Astrocyte (in vitro differentiated cells and primary cell): ENCODE measurements around the gene RB1. TPM values are rescaled to one million over a fixed set of nuclear protein-coding genes. Genes with fewer than 3 reads are reported as not detected.

Experiments
- DNase-seq: peaks from one replicate; pipeline ENCODE4 v3.0.0-alpha.2; 2010; ENCODE audit warnings: low read depth
- FAIRE-seq: peaks from 2 replicates; lab custom pipeline; 2011; peaks lifted over from hg19 to GRCh38; lab: Jason Lieb, UNC
- H2AFZ ChIP-seq: 2 replicates; pipeline ENCODE4 v1.6.0; 2012; ENCODE audit warnings: low read depth, low read length, inconsistent platforms
- H3K27ac ChIP-seq: 2 replicates; pipeline ENCODE4 v1.5.1; 2011; ENCODE audit warnings: low read depth, low read length, inconsistent platforms
- H3K27me3 ChIP-seq: 2 replicates; pipeline ENCODE4 v1.6.0; 2011; ENCODE audit warnings: low read length, inconsistent platforms; ENCODE audit not compliant: insufficient read depth
- H3K36me3 ChIP-seq: 2 replicates; pipeline ENCODE4 v1.5.1; 2011; ENCODE audit warnings: low read length, inconsistent platforms; ENCODE audit not compliant: insufficient read depth
- H3K4me1 ChIP-seq: 2 replicates; pipeline ENCODE4 v1.5.1; 2011; ENCODE audit warnings: low read length, inconsistent platforms; ENCODE audit not compliant: insufficient read depth
- H3K4me2 ChIP-seq: 2 replicates; pipeline ENCODE4 v1.6.0; 2012; ENCODE audit warnings: low read length, inconsistent platforms
- H3K4me3 ChIP-seq: 2 replicates; pipeline ENCODE4 v1.5.1; 2011; ENCODE audit warnings: low read depth, mild to moderate bottlenecking, low read length, inconsistent platforms; ENCODE audit not compliant: insufficient read depth
- H3K79me2 ChIP-seq: 2 replicates; pipeline ENCODE4 v1.6.0; 2012; ENCODE audit warnings: mild to moderate bottlenecking, low read length, inconsistent platforms; ENCODE audit not compliant: insufficient read depth
- H3K9ac ChIP-seq: 2 replicates; pipeline ENCODE4 v1.6.0; 2012; ENCODE audit warnings: mild to moderate bottlenecking, low read length, inconsistent platforms
- H3K9me3 ChIP-seq: 2 replicates; pipeline ENCODE4 v1.5.1; 2012; ENCODE audit warnings: low read depth, mild to moderate bottlenecking, low read length, inconsistent platforms; ENCODE audit not compliant: insufficient read depth
- H4K20me1 ChIP-seq: 2 replicates; pipeline ENCODE4 v1.6.0; 2012; ENCODE audit warnings: low read length, inconsistent platforms; ENCODE audit not compliant: insufficient read depth
- H3K27ac Mint-ChIP-seq: one replicate; pipeline ENCODE4 v1.8.0; 2021; ENCODE audit warnings: mild to moderate bottlenecking, mixed read lengths; ENCODE audit not compliant: unreplicated experiment
- H3K27me3 Mint-ChIP-seq: one replicate; pipeline ENCODE4 v1.8.0; 2021; ENCODE audit warnings: low read depth, mixed read lengths; ENCODE audit not compliant: unreplicated experiment
- H3K36me3 Mint-ChIP-seq: one replicate; pipeline ENCODE4 v1.8.0; 2021; ENCODE audit warnings: low read depth, mixed read lengths; ENCODE audit not compliant: unreplicated experiment
- H3K4me1 Mint-ChIP-seq: one replicate; pipeline ENCODE4 v1.8.0; 2021; ENCODE audit warnings: low read depth, mixed read lengths; ENCODE audit not compliant: unreplicated experiment
- H3K4me3 Mint-ChIP-seq: one replicate; pipeline ENCODE4 v1.8.0; 2021; ENCODE audit warnings: mild to moderate bottlenecking, moderate library complexity, mixed read lengths; ENCODE audit not compliant: unreplicated experiment
- H3K9me3 Mint-ChIP-seq: one replicate; pipeline ENCODE4 v1.8.0; 2021; ENCODE audit warnings: mild to moderate bottlenecking, mixed read lengths; ENCODE audit not compliant: unreplicated experiment
- EZH2 ChIP-seq: IDR thresholded peaks from 2 replicates; pipeline ENCODE4 v1.6.1; 2012; ENCODE audit warnings: mild to moderate bottlenecking, low read length, inconsistent platforms; ENCODE audit not compliant: insufficient read depth
- total RNA-seq: library from RNA; stranded (reverse); gene quantifications from 2 replicates; pipeline ENCODE4 v1.2.1, GENCODE V29; 2021
- TF ChIP-seq, protein P1 (sequence below): IDR thresholded peaks from 2 replicates; pipeline ENCODE4 v1.5.1; 2011; ENCODE audit warnings: low read depth, mild to moderate bottlenecking, inconsistent platforms, low read length, moderate library complexity; ENCODE audit not compliant: insufficient read depth

RB1 gene
- total RNA-seq, 1 donor from 2014 or later, result 32.7 TPM

GRCh38 chr13:48437371-48437770 lies 133.8 kb downstream of the RB1 start:
- Mint-ChIP-seq H3K27ac (no peak overlapping the region), H3K27me3 (no peaks in the 10 kb centered on the region), H3K36me3 (no peaks in the 10 kb centered on the region), H3K9me3 (no peaks in the 10 kb centered on the region), H3K4me3 (no peak overlapping the region), H3K4me1 (peaks cover 1% of the 10 kb centered on the region)
- Histone ChIP-seq H3K79me2 (no peaks in the 10 kb centered on the region), H3K4me1 (peaks cover under 1% of the 10 kb centered on the region), H3K4me2 (no peak overlapping the region), H2AFZ (no peak overlapping the region), H3K9me3 (no peaks in the 10 kb centered on the region), H3K4me3 (no peak overlapping the region), H3K27me3 (no peaks in the 10 kb centered on the region), H3K36me3 (no peaks in the 10 kb centered on the region), H4K20me1 (no peaks in the 10 kb centered on the region), H3K9ac (no peak overlapping the region), H3K27ac (no peak overlapping the region)
- TF ChIP-seq, protein P1, sequence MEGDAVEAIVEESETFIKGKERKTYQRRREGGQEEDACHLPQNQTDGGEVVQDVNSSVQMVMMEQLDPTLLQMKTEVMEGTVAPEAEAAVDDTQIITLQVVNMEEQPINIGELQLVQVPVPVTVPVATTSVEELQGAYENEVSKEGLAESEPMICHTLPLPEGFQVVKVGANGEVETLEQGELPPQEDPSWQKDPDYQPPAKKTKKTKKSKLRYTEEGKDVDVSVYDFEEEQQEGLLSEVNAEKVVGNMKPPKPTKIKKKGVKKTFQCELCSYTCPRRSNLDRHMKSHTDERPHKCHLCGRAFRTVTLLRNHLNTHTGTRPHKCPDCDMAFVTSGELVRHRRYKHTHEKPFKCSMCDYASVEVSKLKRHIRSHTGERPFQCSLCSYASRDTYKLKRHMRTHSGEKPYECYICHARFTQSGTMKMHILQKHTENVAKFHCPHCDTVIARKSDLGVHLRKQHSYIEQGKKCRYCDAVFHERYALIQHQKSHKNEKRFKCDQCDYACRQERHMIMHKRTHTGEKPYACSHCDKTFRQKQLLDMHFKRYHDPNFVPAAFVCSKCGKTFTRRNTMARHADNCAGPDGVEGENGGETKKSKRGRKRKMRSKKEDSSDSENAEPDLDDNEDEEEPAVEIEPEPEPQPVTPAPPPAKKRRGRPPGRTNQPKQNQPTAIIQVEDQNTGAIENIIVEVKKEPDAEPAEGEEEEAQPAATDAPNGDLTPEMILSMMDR, result no peak
- no peak for TF ChIP-seq EZH2
- FAIRE-seq, result no peak
- DNase-seq, result peak; percentile 62

GRCh38 chr13:48443442-48444208 lies 140.1 kb downstream of the RB1 start:
- Histone ChIP-seq H3K9ac (no peak overlapping the region), H2AFZ (no peak overlapping the region), H4K20me1 (no peaks in the 10 kb centered on the region), H3K79me2 (no peaks in the 10 kb centered on the region), H3K36me3 (no peaks in the 10 kb centered on the region), H3K4me2 (no peak overlapping the region), H3K4me3 (no peak overlapping the region), H3K27ac (no peak overlapping the region), H3K4me1 (peaks cover 9% of the 10 kb centered on the region), H3K9me3 (no peaks in the 10 kb centered on the region), H3K27me3 (no peaks in the 10 kb centered on the region)
- no peak for FAIRE-seq
- no peak for DNase-seq
- Mint-ChIP-seq H3K9me3 (no peaks in the 10 kb centered on the region), H3K4me1 (no peaks in the 10 kb centered on the region), H3K4me3 (no peak overlapping the region), H3K36me3 (no peaks in the 10 kb centered on the region), H3K27ac (no peak overlapping the region), H3K27me3 (no peaks in the 10 kb centered on the region)
- TF ChIP-seq EZH2, result no peak
- TF ChIP-seq, protein P1, result no peak

DNA sequence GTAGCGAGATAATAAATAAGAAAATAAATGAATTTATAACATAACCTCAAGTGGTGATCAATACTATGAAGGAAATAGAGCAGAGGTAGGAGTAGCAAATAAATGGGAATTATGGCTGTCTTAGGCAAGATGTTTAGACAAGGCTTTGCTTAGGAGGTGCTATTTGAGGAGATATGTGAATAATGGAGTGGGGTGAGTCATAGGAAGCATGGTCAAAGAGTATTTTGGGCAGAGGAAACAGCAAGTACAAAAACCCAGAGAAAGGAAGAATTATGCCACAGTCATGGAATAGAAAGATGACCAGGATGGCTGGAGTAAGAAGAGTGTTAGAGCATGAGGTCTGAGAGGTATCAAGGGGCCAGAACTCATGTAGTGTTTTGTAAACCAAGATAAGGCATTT lies 142.9 kb downstream of the RB1 start:
- Mint-ChIP-seq H3K4me3 (no peak overlapping the region), H3K36me3 (peaks cover 5% of the 10 kb centered on the region), H3K9me3 (peaks cover 9% of the 10 kb centered on the region), H3K27me3 (no peaks in the 10 kb centered on the region), H3K4me1 (no peaks in the 10 kb centered on the region), H3K27ac (no peak overlapping the region)
- TF ChIP-seq, protein P1, result no peak
- no peak for TF ChIP-seq EZH2
- Histone ChIP-seq H3K4me2 (peak overlapping the region; percentile 68), H4K20me1 (no peaks in the 10 kb centered on the region), H3K79me2 (no peaks in the 10 kb centered on the region), H3K4me3 (no peak overlapping the region), H3K9me3 (peaks cover 2% of the 10 kb centered on the region), H3K27me3 (no peaks in the 10 kb centered on the region), H3K4me1 (peaks cover 12% of the 10 kb centered on the region), H3K27ac (peak overlapping the region; percentile 12), H3K36me3 (no peaks in the 10 kb centered on the region), H2AFZ (no peak overlapping the region), H3K9ac (no peak overlapping the region)
- DNase-seq (peak; percentile 78), FAIRE-seq (peak; percentile 95)
